ENCODE measurements around the gene KDSR.

DNA sequence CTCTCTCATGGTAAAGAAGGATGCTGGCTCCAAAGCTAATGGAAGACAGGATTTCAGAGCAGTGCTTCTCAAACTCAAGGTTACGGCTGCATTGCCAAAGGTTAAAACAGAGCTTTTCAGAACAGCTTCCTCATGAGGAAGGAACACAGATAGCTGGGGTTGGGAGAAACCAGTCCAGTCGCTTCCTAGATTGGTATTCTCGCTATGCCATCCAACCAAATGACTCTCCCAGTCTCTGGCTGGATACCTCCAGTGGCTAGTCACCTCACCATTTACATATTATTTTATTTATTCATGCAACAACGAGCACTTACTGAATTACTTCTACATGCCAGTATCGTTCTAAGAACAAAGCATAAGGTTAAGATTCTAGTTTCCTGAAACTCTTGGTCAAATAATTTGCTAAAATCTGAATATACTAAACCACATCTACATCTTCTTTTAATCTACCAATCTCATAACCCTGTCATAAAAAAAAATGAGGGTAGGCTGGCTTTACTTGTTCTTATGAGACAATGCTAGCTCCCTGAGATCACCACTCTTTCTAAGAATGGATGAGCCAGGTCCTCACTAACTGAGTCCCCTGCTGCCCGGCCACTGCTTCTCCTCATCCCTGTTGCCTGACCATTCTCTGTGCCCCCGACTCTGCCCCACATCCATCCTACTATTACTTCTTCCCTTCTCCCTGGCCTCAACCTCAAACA is 20.4 kb downstream of the KDSR start:
- TF ChIP-seq, protein P1, sequence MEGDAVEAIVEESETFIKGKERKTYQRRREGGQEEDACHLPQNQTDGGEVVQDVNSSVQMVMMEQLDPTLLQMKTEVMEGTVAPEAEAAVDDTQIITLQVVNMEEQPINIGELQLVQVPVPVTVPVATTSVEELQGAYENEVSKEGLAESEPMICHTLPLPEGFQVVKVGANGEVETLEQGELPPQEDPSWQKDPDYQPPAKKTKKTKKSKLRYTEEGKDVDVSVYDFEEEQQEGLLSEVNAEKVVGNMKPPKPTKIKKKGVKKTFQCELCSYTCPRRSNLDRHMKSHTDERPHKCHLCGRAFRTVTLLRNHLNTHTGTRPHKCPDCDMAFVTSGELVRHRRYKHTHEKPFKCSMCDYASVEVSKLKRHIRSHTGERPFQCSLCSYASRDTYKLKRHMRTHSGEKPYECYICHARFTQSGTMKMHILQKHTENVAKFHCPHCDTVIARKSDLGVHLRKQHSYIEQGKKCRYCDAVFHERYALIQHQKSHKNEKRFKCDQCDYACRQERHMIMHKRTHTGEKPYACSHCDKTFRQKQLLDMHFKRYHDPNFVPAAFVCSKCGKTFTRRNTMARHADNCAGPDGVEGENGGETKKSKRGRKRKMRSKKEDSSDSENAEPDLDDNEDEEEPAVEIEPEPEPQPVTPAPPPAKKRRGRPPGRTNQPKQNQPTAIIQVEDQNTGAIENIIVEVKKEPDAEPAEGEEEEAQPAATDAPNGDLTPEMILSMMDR (IDR thresholded peaks at IDR 0.05) = no peak
- TF ChIP-seq POLR2A (IDR thresholded peaks at IDR 0.05) = no peak

All from tibial nerve (tissue), 3 donors.